ENCODE results near the gene TMEM145. TPM values are rescaled to one million over a fixed set of nuclear protein-coding genes. Genes with fewer than 3 reads are reported as not detected.

TMEM145 gene
- total RNA-seq, 6 experiments from 2014 or later, result 0.12 to 0.47 (median 0.34) TPM

DNA sequence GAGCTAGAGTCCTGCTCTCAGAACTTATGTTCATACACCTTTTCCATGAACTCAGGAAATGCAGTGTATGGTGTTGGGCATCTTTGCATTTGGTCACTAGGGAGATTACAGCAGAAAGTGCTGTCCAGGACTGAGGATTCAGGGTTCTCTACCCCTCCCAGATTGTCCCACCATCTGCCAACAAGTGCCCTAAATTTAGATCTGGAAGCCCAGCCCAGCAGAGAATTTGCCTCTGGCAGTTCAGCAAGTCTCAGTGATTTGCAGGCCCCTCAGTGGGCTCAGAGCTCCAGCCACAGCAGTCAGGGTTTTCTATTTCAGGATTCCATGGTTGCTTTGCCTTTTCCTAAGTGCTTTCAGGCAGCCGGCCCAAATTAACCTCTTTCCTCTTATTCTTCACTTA lies 53.6 kb downstream of the TMEM145 start:
- H3K4me1 Mint-ChIP-seq (ENCODE audit: low read depth), result peaks cover 14% of the 10 kb centered on the region
- no peaks in the 10 kb centered on the region for H3K9me3 Mint-ChIP-seq
- no peak overlapping the region for H3K27ac Mint-ChIP-seq
- no peak for DNase-seq
- peaks cover 2% of the 10 kb centered on the region; the same call in 1 of the 2 replicates for H3K27me3 Mint-ChIP-seq (ENCODE audit: insufficient read depth)
- peaks cover 34% of the 10 kb centered on the region for H3K36me3 Mint-ChIP-seq (ENCODE audit: low read depth)
- no peak overlapping the region for H3K4me3 Mint-ChIP-seq
- TF ChIP-seq, protein P1, sequence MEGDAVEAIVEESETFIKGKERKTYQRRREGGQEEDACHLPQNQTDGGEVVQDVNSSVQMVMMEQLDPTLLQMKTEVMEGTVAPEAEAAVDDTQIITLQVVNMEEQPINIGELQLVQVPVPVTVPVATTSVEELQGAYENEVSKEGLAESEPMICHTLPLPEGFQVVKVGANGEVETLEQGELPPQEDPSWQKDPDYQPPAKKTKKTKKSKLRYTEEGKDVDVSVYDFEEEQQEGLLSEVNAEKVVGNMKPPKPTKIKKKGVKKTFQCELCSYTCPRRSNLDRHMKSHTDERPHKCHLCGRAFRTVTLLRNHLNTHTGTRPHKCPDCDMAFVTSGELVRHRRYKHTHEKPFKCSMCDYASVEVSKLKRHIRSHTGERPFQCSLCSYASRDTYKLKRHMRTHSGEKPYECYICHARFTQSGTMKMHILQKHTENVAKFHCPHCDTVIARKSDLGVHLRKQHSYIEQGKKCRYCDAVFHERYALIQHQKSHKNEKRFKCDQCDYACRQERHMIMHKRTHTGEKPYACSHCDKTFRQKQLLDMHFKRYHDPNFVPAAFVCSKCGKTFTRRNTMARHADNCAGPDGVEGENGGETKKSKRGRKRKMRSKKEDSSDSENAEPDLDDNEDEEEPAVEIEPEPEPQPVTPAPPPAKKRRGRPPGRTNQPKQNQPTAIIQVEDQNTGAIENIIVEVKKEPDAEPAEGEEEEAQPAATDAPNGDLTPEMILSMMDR (IDR thresholded peaks at IDR 0.05), result no peak

DNA sequence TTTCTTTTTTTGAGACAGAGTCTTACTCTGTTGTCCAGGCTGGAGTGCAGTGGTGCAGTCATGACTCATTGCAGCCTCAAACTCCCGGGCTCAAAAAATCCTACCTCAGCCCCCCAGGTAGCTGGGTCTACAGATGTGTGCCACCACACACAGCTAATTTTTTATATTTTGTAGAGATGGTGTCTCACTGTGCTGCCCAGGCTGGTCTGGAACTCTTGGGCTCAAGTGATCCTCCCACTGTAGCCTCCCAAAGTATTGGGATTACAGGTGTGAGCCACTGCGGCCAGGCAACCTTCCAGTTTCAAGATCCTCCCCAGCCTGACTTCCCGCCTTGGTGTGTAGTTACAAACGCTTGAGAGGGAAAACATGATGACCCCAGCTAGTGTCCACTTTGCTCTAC lies 54.8 kb downstream of the TMEM145 start:
- TF ChIP-seq, protein P1 (IDR thresholded peaks at IDR 0.05), result no peak
- peaks cover 34% of the 10 kb centered on the region for H3K36me3 Mint-ChIP-seq (ENCODE audit: low read depth)
- H3K4me3 Mint-ChIP-seq, result no peak overlapping the region
- DNase-seq, result no peak
- peaks cover 14% of the 10 kb centered on the region for H3K4me1 Mint-ChIP-seq (ENCODE audit: low read depth)
- no peak overlapping the region for H3K27ac Mint-ChIP-seq
- no peaks in the 10 kb centered on the region for H3K9me3 Mint-ChIP-seq
- H3K27me3 Mint-ChIP-seq (ENCODE audit: insufficient read depth), result peaks cover 2% of the 10 kb centered on the region; the same call in 1 of the 2 replicates

DNA sequence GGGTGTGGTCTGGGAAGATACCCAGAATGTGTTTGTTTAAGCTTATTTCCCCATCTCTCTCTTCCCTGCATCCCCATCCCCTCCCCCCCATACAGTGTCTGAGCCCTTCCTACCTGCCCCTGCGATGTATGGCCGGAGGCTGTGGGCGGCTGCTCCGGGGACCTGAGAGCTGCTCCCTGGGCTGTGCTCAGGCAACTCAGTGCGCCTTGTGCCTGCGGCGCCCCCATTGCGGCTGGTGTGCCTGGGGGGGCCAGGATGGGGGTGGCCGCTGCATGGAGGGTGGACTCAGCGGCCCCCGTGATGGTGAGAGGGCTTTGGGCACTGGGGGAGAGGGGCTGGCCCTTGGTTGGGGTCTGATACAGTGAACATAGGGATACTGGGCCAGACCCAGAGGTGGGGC lies 55.3 kb downstream of the TMEM145 start:
- TF ChIP-seq, protein P1 (IDR thresholded peaks at IDR 0.05), result no peak
- H3K27me3 Mint-ChIP-seq (ENCODE audit: insufficient read depth), result peaks cover 2% of the 10 kb centered on the region; the same call in 1 of the 2 replicates
- H3K4me1 Mint-ChIP-seq (ENCODE audit: low read depth), result peaks cover 14% of the 10 kb centered on the region
- DNase-seq, result no peak
- H3K36me3 Mint-ChIP-seq (ENCODE audit: low read depth), result peaks cover 30% of the 10 kb centered on the region
- H3K4me3 Mint-ChIP-seq, result no peak overlapping the region
- no peak overlapping the region for H3K27ac Mint-ChIP-seq
- H3K9me3 Mint-ChIP-seq, result no peaks in the 10 kb centered on the region

DNA sequence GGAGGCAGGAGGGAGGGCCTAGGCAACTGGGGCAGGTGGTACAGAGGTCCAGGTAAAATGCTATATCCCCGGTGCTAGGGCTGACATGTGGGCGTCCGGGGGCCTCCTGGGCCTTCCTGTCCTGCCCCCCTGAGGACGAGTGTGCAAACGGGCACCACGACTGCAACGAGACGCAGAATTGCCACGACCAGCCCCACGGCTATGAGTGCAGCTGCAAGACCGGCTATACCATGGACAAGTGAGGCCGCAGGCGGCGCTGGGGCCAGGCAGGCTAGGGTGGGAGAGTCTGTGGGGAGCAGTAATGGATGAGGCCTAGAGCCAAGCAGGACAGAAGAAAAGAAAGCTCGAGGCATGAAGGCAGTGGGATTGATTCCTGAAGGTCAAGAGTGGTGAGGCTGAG lies 55.7 kb downstream of the TMEM145 start:
- no peaks in the 10 kb centered on the region for H3K9me3 Mint-ChIP-seq
- H3K36me3 Mint-ChIP-seq (ENCODE audit: low read depth), result peaks cover 26% of the 10 kb centered on the region
- H3K4me1 Mint-ChIP-seq (ENCODE audit: low read depth), result peaks cover 14% of the 10 kb centered on the region
- peaks cover 2% of the 10 kb centered on the region; the same call in 1 of the 2 replicates for H3K27me3 Mint-ChIP-seq (ENCODE audit: insufficient read depth)
- H3K4me3 Mint-ChIP-seq, result no peak overlapping the region
- TF ChIP-seq, protein P1 (IDR thresholded peaks at IDR 0.05), result no peak
- no peak for DNase-seq
- no peak overlapping the region for H3K27ac Mint-ChIP-seq

DNA sequence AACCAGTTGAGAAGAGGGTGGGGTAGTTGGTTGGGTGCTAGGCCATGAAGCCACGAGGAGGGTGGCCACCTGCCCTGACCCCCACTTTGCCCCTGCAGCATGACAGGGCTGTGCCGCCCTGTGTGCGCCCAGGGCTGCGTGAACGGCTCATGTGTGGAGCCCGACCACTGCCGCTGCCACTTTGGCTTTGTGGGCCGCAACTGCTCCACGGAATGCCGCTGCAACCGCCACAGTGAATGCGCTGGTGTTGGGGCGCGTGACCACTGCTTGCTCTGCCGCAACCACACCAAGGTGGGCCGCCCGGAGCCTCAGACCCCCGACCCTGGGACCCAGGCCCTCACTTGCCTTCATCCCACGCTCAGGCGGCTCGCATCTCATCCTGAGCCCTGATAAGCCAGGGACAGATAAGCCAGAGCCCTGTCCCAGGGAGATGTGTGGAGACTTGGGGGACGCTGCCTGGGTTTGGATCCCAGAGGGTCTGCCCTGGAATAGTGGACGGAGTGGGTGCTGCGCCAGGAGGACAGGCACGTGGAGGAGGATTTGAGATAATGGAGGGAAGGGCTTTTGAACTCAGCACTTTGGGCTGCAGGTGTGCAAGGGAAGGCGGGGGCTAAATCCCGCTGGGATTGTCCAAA lies 56.4 kb downstream of the TMEM145 start:
- TF ChIP-seq, protein P1 (IDR thresholded peaks at IDR 0.05), result no peak
- H3K36me3 Mint-ChIP-seq (ENCODE audit: low read depth), result peaks cover 18% of the 10 kb centered on the region
- H3K4me3 Mint-ChIP-seq, result no peak overlapping the region
- DNase-seq, result no peak
- H3K27ac Mint-ChIP-seq, result no peak overlapping the region
- H3K27me3 Mint-ChIP-seq (ENCODE audit: insufficient read depth), result peaks cover 2% of the 10 kb centered on the region; the same call in 1 of the 2 replicates
- H3K9me3 Mint-ChIP-seq, result no peaks in the 10 kb centered on the region
- peaks cover 14% of the 10 kb centered on the region for H3K4me1 Mint-ChIP-seq (ENCODE audit: low read depth)

Data from HFFc6 (cell line).